NCI-H146 (cell line): ENCODE results near the gene MSANTD3.
A peak's percentile ranks its signal among the peaks of the same experiment; 100 is the strongest.
"Not testable (repeated sequence)": the region's sequence is repeated elsewhere in the genome, so short reads cannot be mapped to it uniquely, and the experiment has no call there.

Experiments
- DNase-seq: peaks from one replicate; lab custom pipeline; 2025; lab: John Stamatoyannopoulos, UW

The MSANTD3 gene

GRCh38 chr9:100428871-100429654, 2.1 kb downstream of the MSANTD3 start:
- DNase-seq: no peak

- DNase-seq: no peak
Measured at GRCh38 chr9:100430286-100430940, 3.5 kb downstream of the MSANTD3 start.

GRCh38 chr9:100431886-100432285, 4.9 kb downstream of the MSANTD3 start:
- DNase-seq: no peak

GRCh38 chr9:100432736-100433135, 5.8 kb downstream of the MSANTD3 start:
- no peak for DNase-seq

- no peak for DNase-seq
Measured at GRCh38 chr9:100436571-100436970, 9.6 kb downstream of the MSANTD3 start.

GRCh38 chr9:100437860-100438805, 11.2 kb downstream of the MSANTD3 start:
- peak; percentile 58 for DNase-seq

- DNase-seq: no peak
Measured at GRCh38 chr9:100440071-100440470, 13.1 kb downstream of the MSANTD3 start.

- not testable (repeated sequence) for DNase-seq
Measured at GRCh38 chr9:100440487-100440886, 13.5 kb downstream of the MSANTD3 start.

- DNase-seq: no peak
Measured at GRCh38 chr9:100441911-100442361, 15.0 kb downstream of the MSANTD3 start.

GRCh38 chr9:100443781-100444768, 17.1 kb downstream of the MSANTD3 start:
- no peak for DNase-seq

- DNase-seq: no peak
Measured at GRCh38 chr9:100445161-100445902, 18.4 kb downstream of the MSANTD3 start.

GRCh38 chr9:100445903-100446549, 19.1 kb downstream of the MSANTD3 start:
- no peak for DNase-seq

GRCh38 chr9:100447041-100447440, 20.1 kb downstream of the MSANTD3 start:
- DNase-seq: no peak

- DNase-seq: no peak
Measured at GRCh38 chr9:100448266-100448665, 21.3 kb downstream of the MSANTD3 start.

- DNase-seq: no peak
Measured at GRCh38 chr9:100449420-100449819, 22.5 kb downstream of the MSANTD3 start.

- no peak for DNase-seq
Measured at GRCh38 chr9:100452894-100453293, 26.0 kb downstream of the MSANTD3 start.

GRCh38 chr9:100455470-100455869, 28.5 kb downstream of the MSANTD3 start:
- DNase-seq: no peak

- no peak for DNase-seq
Measured at GRCh38 chr9:100457517-100457916, 30.6 kb downstream of the MSANTD3 start.

GRCh38 chr9:100459963-100460362, 33.0 kb downstream of the MSANTD3 start:
- no peak for DNase-seq

- no peak for DNase-seq
Measured at GRCh38 chr9:100465274-100465673, 38.3 kb downstream of the MSANTD3 start.
